Mammary epithelial cell (primary cell): ENCODE results near the gene CCSAP.

Source experiments
- EZH2 ChIP-seq: IDR thresholded peaks from 2 replicates; pipeline ENCODE4 v1.6.1; 2012; ENCODE audit warnings: low read length, inconsistent platforms, borderline replicate concordance
- TF ChIP-seq, protein P1 (sequence below), 2 donors: IDR thresholded peaks in 1 of 2; conservative IDR thresholded peaks in 1 of 2; 2 replicates each; pipeline ENCODE4 v1.5.1; 2011 to 2012; ENCODE audit warnings: inconsistent platforms in 2 of 2, low read length in 2 of 2, mild to moderate bottlenecking in 2 of 2, control low read depth in 1 of 2, low read depth in 1 of 2; ENCODE audit not compliant: insufficient read depth in 1 of 2; ENCODE audit errors: extremely low read depth in 1 of 2

DNA sequence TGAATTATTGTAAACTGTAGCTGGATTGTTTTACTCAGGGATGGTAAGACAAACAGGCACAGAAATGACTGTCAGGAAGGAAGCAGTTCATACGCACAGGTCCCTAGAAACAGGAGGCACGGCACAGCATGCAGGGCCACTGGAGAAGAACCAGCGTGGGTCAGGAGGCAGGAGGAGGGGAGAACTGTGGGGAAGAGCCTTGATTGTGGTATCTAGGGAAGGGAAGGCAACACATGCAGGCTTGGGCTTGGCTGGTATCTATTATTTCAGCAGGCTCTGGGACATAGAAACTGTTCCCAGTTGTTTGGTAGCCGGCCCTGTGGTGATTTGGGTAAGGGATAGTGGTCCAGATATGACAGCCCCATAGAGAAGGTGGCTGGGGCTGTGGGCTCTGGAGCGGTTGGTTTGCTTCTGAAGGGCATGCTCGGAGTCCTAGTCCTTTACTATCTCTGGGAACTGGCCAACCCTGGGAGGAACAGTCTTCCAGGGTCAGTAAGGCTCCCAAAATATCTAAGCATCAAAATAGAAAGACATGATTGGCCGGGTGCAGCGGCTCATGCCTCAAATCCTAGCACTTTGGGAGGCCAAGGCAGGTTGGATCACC is 43.1 kb upstream of the CCSAP start:
- TF ChIP-seq, protein P1, sequence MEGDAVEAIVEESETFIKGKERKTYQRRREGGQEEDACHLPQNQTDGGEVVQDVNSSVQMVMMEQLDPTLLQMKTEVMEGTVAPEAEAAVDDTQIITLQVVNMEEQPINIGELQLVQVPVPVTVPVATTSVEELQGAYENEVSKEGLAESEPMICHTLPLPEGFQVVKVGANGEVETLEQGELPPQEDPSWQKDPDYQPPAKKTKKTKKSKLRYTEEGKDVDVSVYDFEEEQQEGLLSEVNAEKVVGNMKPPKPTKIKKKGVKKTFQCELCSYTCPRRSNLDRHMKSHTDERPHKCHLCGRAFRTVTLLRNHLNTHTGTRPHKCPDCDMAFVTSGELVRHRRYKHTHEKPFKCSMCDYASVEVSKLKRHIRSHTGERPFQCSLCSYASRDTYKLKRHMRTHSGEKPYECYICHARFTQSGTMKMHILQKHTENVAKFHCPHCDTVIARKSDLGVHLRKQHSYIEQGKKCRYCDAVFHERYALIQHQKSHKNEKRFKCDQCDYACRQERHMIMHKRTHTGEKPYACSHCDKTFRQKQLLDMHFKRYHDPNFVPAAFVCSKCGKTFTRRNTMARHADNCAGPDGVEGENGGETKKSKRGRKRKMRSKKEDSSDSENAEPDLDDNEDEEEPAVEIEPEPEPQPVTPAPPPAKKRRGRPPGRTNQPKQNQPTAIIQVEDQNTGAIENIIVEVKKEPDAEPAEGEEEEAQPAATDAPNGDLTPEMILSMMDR (conservative IDR thresholded peaks at IDR 0.05 in 1 of 2, IDR thresholded peaks at IDR 0.05 in 1 of 2; ENCODE audit: extremely low read depth in 1 of 2, insufficient read depth in 1 of 2, low read depth in 1 of 2, low read length in 2 of 2): no peak
- no peak for TF ChIP-seq EZH2
